Activated CD8-positive, alpha-beta T cell treated with anti-CD3 and anti-CD28 coated beads for 36 hours (primary cell): ENCODE measurements around the gene ARHGDIB. TPM values are rescaled to one million over a fixed set of nuclear protein-coding genes. Genes with fewer than 3 reads are reported as not detected.

Source experiments
- ATAC-seq: fragments of 200-7000 bp; cut with Tn5 transposase; one replicate; pipeline ENCODE4 v1.10.0; 2021; ENCODE audit warnings: mild to moderate bottlenecking, moderate library complexity
- CTCF ChIA-PET: fragments of 350-600 bp; sonication (Branson Sonifier 250); formaldehyde crosslinking; loops from one replicate; lab custom pipeline; 2021; ENCODE audit warnings: antibody characterized with exemption; lab: Charles Lee
- POLR2A ChIA-PET: fragments of 350-600 bp; sonication (Branson Sonifier 250); formaldehyde crosslinking; loops from one replicate; lab custom pipeline; 2021; ENCODE audit warnings: antibody characterized with exemption; lab: Charles Lee
- DNase-seq: peaks from one replicate; pipeline ENCODE4 v3.0.0-alpha.2; 2020
- H3K27ac Mint-ChIP-seq: one replicate; pipeline ENCODE4 v1.8.0; 2021; ENCODE audit warnings: mild to moderate bottlenecking, mixed read lengths
- H3K27me3 Mint-ChIP-seq: one replicate; pipeline ENCODE4 v1.8.0; 2021; ENCODE audit warnings: mixed read lengths
- H3K36me3 Mint-ChIP-seq: one replicate; pipeline ENCODE4 v1.8.0; 2021; ENCODE audit warnings: low read depth, mixed read lengths
- H3K4me1 Mint-ChIP-seq: one replicate; pipeline ENCODE4 v1.8.0; 2021; ENCODE audit warnings: low read depth, mixed read lengths
- H3K4me3 Mint-ChIP-seq: one replicate; pipeline ENCODE4 v1.8.0; 2021; ENCODE audit warnings: mild to moderate bottlenecking, moderate library complexity, mixed read lengths
- H3K9me3 Mint-ChIP-seq: one replicate; pipeline ENCODE4 v1.8.0; 2021; ENCODE audit warnings: mixed read lengths
- CTCF ChIP-seq: fragments of 200-600 bp; IDR thresholded peaks from one replicate; pipeline ENCODE4 v1.8.0; 2022; ENCODE audit warnings: antibody characterized with exemption, mild to moderate bottlenecking
- intact Hi-C: fragments of 100-400 bp; cut with micrococcal nuclease; formaldehyde crosslinking; loops from one replicate; pipeline ENCODE4 v1.10.0; 2022
- total RNA-seq, 2 experiments: library from RNA; stranded (reverse); gene quantifications; one replicate each; pipeline ENCODE4 v1.2.3, GENCODE V29; 2021

Gene ARHGDIB
- total RNA-seq, 2 experiments from 2014 or later, result 765 to 771 TPM

- Mint-ChIP-seq H3K4me3 (no peak overlapping the region), H3K27me3 (no peaks in the 10 kb centered on the region), H3K9me3 (peaks cover 10% of the 10 kb centered on the region), H3K27ac (no peak overlapping the region), H3K36me3 (no peaks in the 10 kb centered on the region), H3K4me1 (peaks cover 24% of the 10 kb centered on the region)
- CTCF ChIA-PET, result interaction anchor here (0.7 to 6.0 kb wide), 4 partner anchors 10 to 146 kb away, joined by 3 to 95 read pairs (median 4); partner anchors contain the start of gene ERP27
- DNase-seq, result no peak
- intact Hi-C loops, result loop anchor here (5.0 kb wide), 1 partner anchor 41 kb away; no protein-coding TSS in a partner anchor
- POLR2A ChIA-PET, result no interaction called here
- no peak for TF ChIP-seq CTCF
- no peak for ATAC-seq
These were observed 31.7 kb upstream of the ARHGDIB start for GRCh38 chr12:14993117-14993516.

GRCh38 chr12:14992673-14993072, 31.3 kb upstream of the ARHGDIB start:
- POLR2A ChIA-PET, result interaction anchor here (1.3 kb wide), 1 partner anchor 10 kb away, joined by 3 read pairs; no protein-coding TSS in a partner anchor
- H3K4me1 Mint-ChIP-seq, result peaks cover 24% of the 10 kb centered on the region
- H3K4me3 Mint-ChIP-seq, result no peak overlapping the region
- CTCF ChIA-PET, result interaction anchor here (0.9 to 6.0 kb wide), 3 partner anchors 9 to 146 kb away, joined by 3 to 95 read pairs (median 4); partner anchors contain the start of gene ERP27
- no peak for ATAC-seq
- H3K36me3 Mint-ChIP-seq, result no peaks in the 10 kb centered on the region
- intact Hi-C loops, result loop anchor here (5.0 kb wide), 1 partner anchor 40 kb away; no protein-coding TSS in a partner anchor
- no peak overlapping the region for H3K27ac Mint-ChIP-seq
- H3K9me3 Mint-ChIP-seq, result peaks cover 10% of the 10 kb centered on the region
- no peak for TF ChIP-seq CTCF
- no peak for DNase-seq
- no peaks in the 10 kb centered on the region for H3K27me3 Mint-ChIP-seq

GRCh38 chr12:14991069-14991468, 29.7 kb upstream of the ARHGDIB start:
- no peaks in the 10 kb centered on the region for H3K27me3 Mint-ChIP-seq
- POLR2A ChIA-PET, result interaction anchor here (1.1 kb wide), 1 partner anchor 216 kb away, joined by 3 read pairs; no protein-coding TSS in a partner anchor
- peaks cover 10% of the 10 kb centered on the region for H3K9me3 Mint-ChIP-seq
- intact Hi-C loops, result loop anchor here (5.0 kb wide), 1 partner anchor 39 kb away; no protein-coding TSS in a partner anchor
- TF ChIP-seq CTCF, result no peak
- DNase-seq (no peak), ATAC-seq (no peak)
- H3K36me3 Mint-ChIP-seq, result no peaks in the 10 kb centered on the region
- H3K27ac Mint-ChIP-seq, result no peak overlapping the region
- H3K4me3 Mint-ChIP-seq, result no peak overlapping the region
- peaks cover 24% of the 10 kb centered on the region for H3K4me1 Mint-ChIP-seq
- CTCF ChIA-PET, result interaction anchor here (1.3 kb wide), 1 partner anchor 138 kb away, joined by 4 read pairs; no protein-coding TSS in a partner anchor

GRCh38 chr12:14989790-14990189, 28.4 kb upstream of the ARHGDIB start:
- H3K9me3 Mint-ChIP-seq, result peaks cover 10% of the 10 kb centered on the region
- no peak overlapping the region for H3K27ac Mint-ChIP-seq
- ChIA-PET CTCF (interaction anchor here (1.3 to 1.5 kb wide), 2 partner anchors 137 to 145 kb away, joined by 3 to 4 read pairs; no protein-coding TSS in a partner anchor), POLR2A (no interaction called here)
- H3K36me3 Mint-ChIP-seq, result no peaks in the 10 kb centered on the region
- H3K4me3 Mint-ChIP-seq, result no peak overlapping the region
- no peak for DNase-seq
- intact Hi-C loops, result loop anchor here (5.0 kb wide), 1 partner anchor 37 kb away; no protein-coding TSS in a partner anchor
- ATAC-seq, result no peak
- TF ChIP-seq CTCF, result no peak
- H3K4me1 Mint-ChIP-seq, result peaks cover 18% of the 10 kb centered on the region
- H3K27me3 Mint-ChIP-seq, result no peaks in the 10 kb centered on the region

- no peak overlapping the region for H3K4me3 Mint-ChIP-seq
- ATAC-seq (no peak), DNase-seq (no peak)
- no peaks in the 10 kb centered on the region for H3K27me3 Mint-ChIP-seq
- H3K9me3 Mint-ChIP-seq, result peaks cover 10% of the 10 kb centered on the region
- no peak for TF ChIP-seq CTCF
- POLR2A ChIA-PET, result no interaction called here
- no peak overlapping the region for H3K27ac Mint-ChIP-seq
- intact Hi-C loops, result no loop called here
- CTCF ChIA-PET, result no interaction called here
- peaks cover 16% of the 10 kb centered on the region for H3K4me1 Mint-ChIP-seq
- H3K36me3 Mint-ChIP-seq, result no peaks in the 10 kb centered on the region
These were observed 26.6 kb upstream of the ARHGDIB start for GRCh38 chr12:14988035-14988434.
